SW480 (cell line): ENCODE measurements around the gene NCEH1.
A peak's percentile ranks its signal among the peaks of the same experiment; 100 is the strongest.
"Not testable (repeated sequence)": the region's sequence is repeated elsewhere in the genome, so short reads cannot be mapped to it uniquely, and the experiment has no call there.

Experiments used
- DNase-seq: peaks from one replicate; pipeline ENCODE4 v3.0.0-alpha.2; 2016; ENCODE audit warnings: low spot score

NCEH1 gene

DNA sequence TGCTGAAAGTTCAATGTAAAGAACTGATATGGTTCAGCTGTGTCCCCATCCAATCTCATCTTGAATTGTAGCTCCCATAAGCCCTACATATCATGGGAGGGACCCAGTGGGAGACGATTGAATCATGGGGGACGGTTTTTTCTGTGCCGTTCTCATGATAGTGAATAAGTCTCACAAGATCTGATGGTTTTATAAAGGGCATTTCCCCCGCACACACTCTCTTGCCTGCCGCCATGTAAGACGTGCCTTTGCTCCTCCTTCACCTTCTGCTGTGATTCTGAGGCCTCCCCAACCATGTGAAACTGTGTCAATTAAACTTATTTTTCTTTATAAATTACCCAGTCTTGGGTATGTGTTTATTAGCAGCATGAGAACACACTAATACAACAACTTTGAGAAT lies 101.1 kb downstream of the NCEH1 start:
- no peak for DNase-seq

DNA sequence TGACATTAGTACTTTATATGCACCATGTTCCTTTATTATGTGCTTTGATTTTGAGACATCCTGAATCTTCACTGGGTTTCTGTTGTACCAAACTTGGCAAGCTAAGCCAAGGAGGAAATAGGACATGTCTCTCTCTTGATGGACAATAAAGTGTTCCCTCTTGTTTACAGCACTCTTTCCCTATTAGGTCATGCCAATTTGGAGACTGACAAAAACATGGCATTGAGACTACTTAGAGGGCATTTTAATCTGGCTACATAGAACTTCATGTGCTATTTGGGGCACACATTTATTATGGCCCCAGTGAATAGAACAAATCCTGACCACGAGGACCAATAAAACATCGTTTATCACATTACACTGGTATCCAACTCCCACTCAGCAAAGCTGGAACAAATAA lies 102.3 kb downstream of the NCEH1 start:
- no peak for DNase-seq

DNA sequence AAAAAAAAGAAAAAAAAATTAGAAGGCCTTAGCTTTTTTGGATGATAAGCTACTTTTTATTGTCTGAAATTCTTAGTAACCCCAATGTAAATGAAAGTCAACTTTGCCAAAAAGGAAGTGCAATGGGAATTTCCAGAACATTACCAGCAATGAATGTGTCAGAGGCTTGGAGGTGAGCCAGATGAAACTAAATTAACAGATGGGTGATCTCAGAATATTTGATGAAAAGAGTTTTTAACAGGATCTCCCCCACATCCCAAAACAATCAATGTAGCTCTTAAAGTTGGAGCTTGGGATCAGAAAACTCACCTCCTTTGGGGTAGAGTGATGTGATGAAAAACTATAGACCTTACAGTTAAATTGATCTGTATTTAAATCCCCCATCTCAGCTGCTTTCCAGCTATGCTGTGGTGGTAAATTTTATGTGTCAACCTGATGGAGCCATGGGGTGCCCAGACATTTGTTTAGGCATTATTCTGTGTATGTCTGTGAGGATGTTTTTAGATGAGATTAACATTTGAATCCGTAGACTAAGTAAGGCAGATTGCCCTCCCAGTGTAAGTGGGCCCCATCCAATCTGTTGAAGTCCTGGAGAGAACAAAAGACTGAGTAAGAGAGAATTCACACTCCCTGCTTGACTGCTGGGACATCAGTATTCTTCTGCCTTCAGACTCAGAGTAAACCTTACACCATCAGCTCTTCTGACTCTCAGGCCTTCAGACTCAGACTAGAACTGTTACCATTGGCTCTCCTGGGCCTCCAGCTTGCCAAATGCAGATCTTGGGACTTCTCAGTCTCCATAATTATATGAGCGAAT lies 103.4 kb downstream of the NCEH1 start:
- no peak for DNase-seq

DNA sequence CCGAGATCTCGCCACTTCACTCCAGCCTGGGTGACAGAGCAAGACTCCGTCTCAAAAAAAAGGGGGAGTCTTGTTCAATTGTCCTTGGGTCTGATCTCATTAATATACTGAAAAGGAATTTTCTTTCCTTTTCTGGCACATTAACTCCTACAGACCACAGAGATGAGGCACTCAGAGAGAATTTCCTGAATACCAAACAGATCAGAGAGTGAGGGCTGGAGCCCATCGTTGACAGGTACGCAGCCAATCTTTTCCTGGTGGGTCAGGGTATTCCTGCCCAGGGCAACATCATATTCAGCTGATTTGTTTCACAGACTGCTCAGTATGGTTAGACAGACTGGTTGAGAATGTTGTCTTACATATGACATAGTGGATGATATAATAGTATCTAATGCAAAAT lies 104.8 kb downstream of the NCEH1 start:
- DNase-seq: no peak

DNA sequence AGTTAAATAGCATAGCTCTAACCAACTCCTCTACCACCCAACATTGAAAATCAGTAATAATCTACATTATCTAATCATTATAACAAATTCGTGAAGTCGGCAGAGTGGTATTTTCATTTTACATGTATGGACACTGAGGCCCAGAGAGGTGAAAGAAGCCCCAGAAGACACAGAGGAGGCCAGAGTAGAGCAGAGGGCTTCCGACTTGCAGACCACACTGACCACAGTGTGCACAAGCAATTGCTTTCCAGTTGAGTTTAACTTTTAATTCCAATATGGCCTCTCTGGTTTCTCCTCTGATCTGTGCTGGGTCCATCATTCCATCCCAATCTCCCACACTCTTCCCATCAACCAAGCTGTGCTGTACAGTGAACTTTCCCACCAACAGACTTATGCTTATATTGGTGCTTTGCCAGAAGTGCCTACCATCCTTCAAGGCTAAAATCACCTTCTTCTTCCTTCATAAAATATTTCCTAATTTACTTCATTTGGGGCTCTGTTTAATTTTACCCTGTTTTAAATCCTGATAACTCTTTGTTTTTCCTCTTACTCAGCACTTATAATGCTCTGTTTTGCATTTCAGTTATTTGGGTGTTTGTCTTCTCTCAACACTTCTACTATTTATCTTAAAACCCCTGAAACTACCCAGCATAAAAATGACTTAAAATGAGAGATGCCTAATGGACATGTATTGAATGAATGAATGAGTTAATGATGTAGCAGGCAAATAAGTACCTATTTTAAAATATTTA lies 105.8 kb downstream of the NCEH1 start:
- no peak for DNase-seq

DNA sequence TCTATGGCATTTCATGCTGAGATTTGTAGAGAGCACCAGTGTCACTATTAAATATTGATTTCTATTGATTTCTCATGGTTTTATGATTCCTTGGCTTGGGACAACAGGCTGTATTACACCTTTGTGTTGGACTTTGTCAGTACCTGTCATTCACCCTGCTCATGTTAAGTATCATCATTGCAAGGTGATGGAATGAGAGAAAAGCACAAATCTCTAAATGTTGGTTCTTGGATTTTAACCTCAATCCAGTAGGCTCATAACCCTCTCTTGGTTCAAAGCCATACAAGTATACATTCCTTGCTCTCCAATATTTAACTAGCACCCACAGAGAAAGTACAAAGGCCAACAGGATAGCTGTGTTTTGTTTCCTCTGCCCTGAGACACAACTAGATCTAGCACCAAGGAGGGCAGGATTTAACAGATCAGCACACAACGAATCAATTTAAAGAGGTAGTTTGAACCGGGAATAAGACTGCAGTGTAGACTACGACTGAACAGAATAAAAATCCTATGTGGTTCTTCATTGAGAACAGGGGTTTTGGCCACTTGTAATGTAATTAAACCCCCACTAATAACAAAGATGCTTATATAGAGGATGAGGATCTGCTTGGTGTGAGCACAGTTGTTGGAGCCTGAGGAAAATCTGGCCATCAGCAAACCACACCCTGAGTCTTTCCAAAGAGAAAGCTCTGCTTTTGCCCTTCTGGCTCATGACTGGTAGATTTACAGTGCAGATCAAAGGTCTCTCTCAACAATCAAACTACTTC lies 109.6 kb downstream of the NCEH1 start:
- DNase-seq: no peak

DNA sequence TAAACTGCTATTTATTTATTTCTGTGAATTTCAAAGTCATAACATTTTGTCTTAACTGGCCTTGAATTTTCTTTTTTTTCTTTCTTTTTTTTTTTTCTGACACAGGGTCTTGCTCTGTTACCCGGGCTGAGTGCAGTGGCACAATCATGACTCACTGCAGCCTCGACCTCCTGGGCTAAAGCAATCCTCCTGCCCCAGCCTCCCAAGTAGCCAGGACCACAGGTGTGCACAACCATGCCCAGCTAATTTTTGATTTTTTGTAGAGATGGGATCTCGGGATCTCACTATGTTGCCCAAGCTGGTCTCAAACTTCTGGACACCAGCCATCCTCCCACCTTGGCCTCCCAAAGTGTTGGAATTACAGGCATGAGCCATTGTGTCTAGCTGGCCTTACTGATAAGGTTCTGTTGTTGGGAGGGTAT lies 110.2 kb downstream of the NCEH1 start:
- no peak for DNase-seq

DNA sequence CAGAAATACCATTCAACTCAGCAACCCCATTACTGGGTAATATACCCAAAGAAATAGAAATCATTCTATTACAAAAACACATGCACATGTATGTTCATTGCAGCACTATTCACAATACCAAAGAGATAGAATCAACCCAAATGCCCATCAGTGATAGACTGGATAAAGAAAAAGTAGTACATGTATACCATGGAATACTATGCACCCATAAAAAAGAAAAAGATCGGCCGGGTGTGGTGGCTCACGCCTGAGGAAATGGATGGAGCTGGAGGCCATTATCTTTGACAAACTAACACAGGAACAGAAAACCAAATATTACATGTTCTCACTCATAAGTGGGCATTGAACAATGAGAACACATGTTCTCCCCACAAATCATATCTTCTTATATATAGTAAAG lies 112.0 kb downstream of the NCEH1 start:
- no peak for DNase-seq

DNA sequence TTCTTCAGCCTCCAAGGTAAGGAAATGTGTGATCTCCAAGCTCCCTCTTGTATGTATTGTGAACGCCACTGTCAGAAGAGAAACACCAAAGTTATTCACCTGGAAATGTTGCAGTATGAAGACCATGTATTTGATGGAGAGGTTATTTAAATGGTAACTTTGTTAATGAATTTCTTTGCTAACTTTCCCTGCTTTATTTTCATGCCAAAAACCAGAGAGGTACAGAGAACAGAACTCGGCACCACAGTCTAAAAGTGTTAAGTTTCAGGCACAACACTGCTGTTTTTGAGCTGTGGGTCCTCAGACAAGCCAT lies 114.5 kb downstream of the NCEH1 start:
- no peak for DNase-seq

DNA sequence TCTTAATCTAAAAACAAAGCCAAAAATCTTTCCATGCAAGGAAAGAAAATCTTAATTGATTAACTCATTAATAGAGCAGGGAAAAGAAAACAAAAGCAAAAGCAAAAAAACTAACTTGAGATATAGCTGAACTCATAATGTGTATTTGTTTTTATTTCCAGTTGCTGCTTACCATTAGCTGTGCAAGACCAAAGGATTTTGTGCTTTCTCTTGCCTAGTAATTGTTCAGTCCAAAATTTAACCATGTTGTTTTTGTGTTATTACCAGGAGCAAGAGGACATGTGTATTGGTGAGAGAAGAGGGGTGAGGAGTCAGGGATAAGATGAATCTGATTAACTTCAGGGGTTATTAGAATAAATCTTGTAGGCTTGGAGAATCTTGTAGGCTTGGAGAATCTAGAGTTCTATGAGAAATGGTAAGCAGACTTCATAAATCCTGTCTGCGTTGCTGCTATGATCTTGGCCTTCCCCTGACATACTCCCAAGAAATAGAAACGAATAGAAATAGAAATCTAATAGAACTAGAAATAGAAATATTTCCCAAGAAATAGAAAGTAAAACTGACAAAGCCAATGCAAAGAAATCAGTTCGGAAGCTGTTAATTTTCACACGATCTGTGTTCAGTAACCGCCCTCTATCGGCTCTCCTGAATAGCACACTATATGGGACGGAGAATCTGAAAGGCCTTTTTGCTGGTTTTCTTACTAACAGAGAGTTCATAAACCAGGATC lies 115.0 kb downstream of the NCEH1 start:
- DNase-seq: peak; percentile 80

DNA sequence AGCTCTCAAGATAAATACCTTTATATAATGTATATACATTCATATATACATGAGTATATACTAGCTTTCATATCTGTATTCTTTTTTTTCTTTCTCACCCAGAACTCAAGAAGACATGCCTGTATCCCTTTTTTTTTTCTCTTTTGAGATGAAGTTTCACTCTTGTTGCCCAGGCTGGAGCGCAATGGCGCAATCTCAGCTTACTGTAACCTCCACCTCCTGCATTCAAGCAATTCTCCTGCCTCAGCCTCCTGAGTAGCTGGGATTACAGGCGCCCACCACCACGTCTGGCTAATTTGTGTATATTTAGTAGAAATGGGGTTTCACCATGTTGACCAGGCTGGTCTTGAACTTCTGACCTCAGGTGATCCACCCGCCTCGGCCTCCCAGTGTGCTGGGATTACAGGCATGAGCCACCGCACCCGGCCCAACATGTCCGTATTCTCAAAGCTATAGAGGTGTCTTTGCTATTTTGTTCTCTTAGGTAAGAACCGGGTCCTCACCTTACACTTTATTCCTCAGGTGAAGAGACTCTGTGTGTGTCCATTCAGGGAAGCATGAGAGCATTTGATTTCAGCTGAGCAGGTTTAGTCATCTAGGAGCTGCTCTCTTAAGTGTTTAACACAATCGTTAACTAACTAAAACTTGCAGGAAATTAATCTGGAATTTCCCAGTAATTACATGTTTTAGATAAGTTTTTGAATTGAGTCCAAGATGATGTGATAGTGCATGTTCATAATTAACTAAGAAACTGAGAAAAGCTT lies 115.8 kb downstream of the NCEH1 start:
- DNase-seq: not testable (repeated sequence)

DNA sequence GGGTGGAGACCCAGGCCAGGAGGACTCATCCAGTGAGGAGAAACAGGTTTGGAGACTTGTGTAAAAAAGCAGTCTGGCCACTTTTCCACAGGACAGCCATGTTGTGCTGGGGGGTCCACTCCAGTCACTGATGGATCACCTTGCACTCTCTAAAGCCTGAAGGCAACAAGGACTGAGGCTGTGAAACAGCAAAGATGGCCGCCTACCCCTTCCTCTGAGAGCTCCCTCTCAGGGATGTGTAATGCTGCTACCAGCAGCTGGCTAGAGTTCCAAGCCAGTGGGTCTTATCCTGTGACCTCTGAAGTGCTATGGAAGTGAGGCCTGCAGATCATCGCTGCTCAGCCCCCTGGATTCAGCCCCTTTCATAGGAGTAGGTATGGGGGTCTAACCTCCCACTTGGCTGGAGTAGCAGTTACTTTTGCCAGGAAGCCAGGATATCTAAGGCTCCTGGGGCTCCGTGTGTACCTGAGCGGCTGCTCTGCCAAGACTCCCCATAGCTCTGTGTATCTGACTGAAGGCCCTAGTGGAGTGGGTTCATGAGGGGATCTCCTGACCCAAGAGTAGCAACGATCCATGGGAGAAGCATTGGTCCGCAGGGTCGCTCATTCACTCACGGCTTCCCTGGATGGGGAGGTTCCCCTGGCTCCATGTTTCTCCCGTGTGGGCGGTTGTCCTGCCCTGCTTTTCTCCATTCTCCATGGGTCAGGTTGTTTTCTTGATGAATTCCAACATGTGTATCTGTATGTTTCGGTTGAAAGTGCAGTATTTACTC lies 117.8 kb downstream of the NCEH1 start:
- peak; percentile 32 for DNase-seq

DNA sequence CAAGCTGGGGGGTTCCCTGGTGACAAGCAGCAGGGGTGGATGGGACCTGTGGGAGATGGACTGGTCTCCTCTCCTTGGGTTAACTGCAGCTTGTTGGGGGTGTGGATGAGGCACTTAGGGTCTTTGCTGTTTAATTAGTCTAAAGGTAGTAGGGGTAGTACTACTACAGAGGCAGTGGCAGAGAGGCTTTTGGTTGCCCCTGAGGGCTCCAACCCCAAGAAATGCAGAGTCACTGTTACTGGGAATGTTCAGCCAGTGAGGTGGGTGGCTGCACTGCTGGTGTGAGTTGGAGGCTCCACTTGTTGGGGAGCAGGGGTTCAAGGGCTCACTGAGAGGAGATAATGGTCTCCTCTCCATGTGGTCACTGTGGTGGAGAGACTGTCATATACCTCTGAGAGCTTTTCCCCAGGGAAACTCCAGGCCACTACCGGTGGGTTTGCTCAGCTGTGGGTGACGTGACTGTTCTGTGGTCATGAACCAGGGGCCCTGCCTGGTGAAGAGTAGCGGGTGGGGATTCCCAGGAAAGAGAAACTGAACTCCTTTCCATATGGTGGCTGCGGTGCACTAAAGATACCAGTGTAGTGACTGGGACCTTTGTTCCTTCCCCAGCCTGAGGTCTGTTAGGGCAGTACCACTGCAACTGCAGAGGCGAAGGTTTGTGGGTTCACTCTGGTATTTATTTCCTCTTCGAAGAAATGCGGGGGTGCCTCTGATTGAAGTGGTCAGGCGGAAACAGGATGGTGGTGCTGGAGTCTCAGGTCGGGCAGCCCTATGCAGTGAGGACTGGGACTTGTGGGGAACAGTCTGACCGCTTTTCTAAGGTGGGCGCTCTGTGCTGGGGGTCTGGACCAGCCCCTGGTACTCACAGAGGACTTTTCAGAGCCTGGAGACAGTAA lies 118.7 kb downstream of the NCEH1 start:
- peak; percentile 100 for DNase-seq

DNA sequence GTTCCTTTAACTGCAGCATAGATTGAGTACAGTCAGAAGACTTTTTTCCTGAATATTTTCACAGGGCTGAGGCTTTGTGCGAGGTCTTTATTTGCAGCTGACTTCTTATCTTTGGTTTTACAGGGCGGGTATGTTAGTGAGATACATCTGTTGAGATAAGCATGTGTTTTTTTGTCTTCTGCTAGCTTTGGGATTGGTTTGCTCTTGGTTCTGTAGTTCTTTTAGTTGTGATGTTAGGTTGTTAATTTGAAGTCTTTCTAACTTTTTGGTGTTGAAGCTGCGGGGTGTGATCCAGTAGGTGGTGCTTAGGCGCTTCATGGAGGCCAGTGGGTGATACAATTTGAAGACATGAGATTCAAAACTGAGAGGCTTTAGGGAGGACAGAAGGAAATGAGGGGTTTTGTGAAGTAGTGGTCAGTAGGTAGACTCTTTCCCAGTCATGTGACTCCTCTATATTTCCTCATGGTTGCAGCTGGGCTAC lies 119.7 kb downstream of the NCEH1 start:
- no peak for DNase-seq

DNA sequence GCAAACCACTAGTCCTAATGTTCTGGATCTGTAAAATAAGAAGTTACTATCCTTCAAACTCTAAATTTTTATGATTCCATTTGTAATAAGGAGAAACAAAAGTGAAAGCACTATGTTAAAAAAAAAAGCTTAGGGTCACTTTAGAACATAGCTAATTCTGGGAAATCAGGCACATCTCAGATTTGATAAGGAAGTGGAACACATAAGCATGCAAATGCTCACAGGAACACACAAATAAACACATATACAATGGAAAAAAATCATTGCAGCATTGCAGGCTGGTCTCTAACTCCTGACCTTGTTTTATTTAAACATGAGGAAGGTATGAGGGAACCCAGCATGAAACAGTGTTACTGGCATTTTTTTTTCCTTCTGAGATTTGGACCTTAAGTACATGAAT lies 124.4 kb downstream of the NCEH1 start:
- DNase-seq: no peak

DNA sequence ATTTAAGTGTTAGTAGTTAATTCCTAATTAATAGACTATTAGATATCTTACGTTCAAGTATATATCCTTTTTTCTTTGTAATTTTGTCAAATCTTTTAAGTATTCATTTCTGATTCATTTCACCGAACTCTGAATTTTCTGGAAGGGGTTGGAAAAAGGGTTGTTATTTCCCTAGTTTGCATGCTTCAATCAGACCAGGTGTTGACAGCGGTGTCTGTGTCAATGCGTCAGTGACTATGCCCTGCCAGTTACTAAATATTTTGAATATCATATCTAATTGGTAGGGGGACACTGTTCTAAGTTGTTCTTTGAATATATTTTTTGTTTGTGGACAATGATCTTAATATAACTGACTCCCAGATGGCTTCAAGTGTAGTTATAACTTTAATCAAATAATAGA lies 124.9 kb downstream of the NCEH1 start:
- no peak for DNase-seq

DNA sequence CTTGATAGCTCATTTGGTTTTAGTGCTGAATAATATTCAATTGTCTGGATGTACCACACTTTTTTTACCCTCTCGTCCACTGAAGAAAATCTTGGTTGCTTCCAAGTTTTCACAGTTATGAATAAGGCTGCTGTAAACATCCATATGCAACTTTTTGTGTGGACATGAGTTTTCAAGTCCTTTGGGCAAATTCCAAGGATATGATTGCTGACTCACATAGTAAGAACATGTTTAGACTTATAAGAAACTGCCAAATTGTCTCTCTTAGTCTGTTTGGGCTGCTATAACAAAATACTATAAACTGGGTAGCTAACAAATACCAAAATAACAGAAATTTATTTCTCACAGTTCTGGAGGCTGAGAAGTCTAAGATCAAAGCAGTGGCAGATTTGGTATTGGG lies 128.2 kb downstream of the NCEH1 start:
- no peak for DNase-seq

DNA sequence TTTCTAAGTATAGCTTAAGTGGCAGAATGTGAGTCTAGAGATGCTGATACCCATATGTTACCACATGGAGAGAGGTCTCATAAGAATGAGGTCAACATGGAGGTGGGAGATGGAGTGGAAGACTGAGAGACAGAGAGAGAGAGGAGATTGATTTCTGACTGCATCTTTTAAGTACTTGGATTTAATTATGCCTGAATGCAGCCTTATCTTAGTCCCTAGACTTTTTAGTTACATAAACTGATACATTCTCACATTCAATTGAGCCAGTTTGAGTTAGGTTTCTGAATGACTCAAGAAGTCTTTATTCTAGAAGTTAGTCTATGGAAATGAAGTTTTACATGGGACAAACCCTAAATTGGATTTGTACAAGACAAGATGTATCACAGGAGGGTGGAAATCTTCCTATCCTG lies 129.1 kb downstream of the NCEH1 start:
- no peak for DNase-seq

DNA sequence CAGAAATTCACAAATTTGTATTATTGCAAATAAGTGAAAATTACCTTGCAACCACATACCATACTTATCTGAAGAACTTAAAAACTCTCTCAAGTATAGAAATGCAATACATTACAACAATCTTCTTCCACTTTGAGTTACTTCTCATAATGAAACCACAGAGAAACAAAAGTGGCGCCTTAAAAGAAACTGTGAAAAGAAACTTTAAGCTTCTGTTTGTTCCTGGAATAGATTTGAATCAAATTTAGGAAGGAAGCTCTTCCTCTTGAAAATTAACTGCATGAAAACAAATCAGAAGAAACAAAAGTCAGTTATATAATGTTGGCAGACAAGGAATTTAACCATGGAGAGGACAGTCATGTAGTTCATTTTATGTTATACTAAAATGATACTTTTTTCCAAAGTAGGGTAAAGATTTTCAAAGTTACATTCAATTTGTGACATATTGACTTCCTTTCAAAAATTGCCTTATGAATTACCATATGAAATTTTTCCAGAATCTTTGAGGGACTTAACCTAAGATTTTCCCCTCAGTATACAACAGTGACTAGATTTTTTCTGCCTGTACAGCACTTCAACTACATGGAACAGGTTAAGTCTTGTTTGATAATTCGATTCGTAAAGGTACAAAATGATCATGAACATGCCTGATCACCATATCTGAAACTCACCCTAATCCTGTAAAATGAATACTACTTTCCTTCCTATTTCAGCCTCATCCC lies 130.0 kb downstream of the NCEH1 start:
- DNase-seq: no peak
